Dermis blood vessel endothelial cell (primary cell): ENCODE results near the gene ITGA7. TPM values are rescaled to one million over a fixed set of nuclear protein-coding genes. Genes with fewer than 3 reads are reported as not detected.
A peak's percentile ranks its signal among the peaks of the same experiment; 100 is the strongest.
"Not testable (repeated sequence)": the region's sequence is repeated elsewhere in the genome, so short reads cannot be mapped to it uniquely, and the experiment has no call there.

Source experiments
- DNase-seq: peaks from one replicate; pipeline ENCODE4 v3.0.0; 2010
- total RNA-seq: library from RNA; depleted of rRNA; stranded (reverse); fragments of >200 nt; gene quantifications from 2 replicates; pipeline ENCODE4 v1.2.3, GENCODE V29; 2014

The ITGA7 gene
- total RNA-seq, 1 donor from 2014 or later, result 0.68 TPM

DNA sequence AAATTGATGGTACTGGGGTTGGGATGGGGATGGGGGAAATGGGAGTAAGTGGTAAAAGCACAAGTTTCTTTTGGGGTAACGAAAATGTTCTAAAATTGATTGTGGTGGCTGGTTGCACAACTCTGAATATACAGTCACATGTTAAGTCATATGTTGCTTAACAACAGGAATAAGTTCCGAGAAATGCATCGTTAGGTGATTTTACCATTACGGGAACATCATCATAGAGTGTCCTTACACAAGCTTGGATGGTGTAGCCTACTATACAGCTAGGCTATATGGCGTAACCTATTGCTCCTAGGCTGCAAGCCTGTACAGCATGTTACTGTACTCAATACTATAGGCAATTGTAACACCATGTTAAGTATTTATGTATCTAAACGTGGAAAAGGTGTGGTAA is 31.0 kb downstream of the ITGA7 start:
- DNase-seq, result no peak

DNA sequence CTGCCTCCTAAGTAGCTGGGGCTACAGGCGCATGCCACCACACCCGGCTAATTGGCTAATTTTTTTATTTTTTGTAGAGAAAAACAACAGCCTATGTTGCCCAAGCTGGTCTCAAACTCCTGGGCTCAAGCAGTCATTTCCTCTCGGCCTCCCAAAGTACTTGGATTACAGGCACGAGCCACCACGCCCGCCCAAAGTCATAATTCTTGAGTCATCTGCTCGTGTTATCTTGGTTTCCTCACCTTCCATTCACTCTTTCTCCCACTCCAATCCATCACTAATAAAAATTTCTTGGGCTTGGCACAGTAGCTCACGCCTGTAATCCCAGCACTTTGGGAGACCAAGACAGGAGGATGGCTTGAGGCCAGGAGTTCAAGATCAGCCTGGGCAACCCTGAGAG is 32.0 kb downstream of the ITGA7 start:
- no peak for DNase-seq

- DNase-seq, result no peak
These were observed 34.1 kb downstream of the ITGA7 start for GRCh38 chr12:55673638-55674037.

DNA sequence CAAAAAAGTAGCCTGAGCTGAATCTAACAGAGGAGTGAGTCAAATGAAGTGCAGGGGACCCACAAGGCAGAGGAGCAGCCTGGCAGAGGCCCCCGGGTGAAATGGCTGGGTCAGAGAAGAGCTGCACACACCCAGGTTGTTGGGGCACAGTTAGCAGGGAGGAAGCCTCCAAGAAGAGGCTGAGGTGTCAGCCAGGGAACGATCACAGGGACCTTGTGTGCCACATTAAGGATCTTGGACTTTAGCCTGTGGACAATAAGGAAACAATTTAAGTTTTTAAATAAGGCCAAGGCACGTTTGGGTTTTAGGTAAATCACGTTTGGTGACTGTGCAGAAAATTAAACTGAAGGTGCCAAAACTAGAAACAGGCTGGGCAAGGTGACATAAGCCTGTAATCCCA is 36.0 kb downstream of the ITGA7 start:
- DNase-seq, result no peak

DNA sequence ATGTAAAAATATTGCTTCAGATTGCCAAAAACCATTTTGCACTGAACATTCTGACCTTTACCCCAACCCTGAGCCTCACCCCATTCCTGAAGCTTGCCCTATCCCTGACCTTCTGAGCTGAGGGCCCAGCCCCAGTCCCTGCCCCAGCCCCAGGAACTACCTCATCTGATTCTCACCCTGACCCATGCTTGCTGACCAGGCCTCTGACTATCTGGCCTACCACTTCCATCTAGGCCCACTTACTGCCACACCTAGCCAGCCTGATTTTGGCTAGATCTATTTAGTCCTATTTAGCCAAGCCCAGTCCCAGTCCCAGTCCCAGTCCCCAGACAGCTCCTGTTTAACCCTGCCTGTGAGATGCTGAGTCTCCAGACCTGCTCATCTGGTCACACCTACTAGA is 37.4 kb downstream of the ITGA7 start:
- no peak for DNase-seq

DNA sequence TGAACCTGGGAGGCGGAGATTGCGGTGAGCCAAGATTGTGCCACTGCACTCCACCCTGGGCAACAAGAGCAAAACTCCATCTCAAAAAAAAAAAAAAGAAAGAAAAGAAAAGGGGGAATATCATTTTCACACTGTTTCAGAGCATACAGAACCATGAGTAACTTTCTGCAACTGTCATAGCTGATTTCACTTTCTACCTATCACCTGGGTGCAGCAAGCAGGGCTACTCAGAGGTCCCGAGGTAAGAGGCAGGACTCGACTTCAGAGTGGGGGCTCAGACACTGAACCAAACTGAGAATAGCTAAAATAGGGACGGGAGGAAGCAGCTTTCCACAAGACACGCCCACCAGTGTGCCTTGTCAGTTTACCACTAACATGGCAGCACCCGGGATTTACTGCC is 41.2 kb downstream of the ITGA7 start:
- DNase-seq, result no peak

DNA sequence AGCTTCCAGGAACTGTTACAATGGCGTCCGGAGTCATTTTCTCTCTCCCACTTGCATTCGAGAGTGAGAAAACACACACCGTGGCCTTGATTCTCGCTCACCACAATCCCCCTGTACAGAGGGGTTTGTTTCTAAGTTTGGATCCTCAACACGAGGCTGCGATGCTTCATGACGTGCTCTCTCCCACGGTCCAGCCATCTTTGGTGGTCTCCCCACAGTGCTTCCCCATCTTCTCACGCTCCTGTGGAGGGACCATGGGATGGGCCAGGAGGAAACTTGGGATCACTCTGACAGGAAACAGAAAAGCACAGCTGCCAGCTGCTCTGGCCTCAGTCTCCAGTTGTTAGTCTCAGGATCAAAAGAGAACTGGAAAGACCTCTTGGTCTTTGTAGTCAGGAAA is 42.9 kb downstream of the ITGA7 start:
- no peak for DNase-seq

DNA sequence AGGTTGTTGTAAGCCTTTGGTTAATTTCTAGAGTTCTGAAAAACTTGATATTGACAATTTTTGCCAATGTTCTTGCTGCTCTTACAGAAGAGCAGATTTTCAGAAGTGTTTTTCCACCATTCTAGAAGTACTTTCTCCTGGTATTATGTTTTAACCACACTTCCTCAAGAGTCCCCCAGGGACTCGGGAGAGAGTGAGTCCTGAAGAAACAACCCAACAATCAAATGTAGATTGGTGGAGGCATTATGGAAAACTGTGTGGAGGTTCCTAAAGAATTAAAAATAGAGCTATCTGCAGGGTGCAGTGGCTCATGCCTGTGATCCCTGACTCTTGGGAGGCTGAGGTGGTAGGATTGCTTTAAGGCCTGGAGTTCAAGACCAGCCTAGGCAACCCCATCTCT is 44.3 kb downstream of the ITGA7 start:
- no peak for DNase-seq

DNA sequence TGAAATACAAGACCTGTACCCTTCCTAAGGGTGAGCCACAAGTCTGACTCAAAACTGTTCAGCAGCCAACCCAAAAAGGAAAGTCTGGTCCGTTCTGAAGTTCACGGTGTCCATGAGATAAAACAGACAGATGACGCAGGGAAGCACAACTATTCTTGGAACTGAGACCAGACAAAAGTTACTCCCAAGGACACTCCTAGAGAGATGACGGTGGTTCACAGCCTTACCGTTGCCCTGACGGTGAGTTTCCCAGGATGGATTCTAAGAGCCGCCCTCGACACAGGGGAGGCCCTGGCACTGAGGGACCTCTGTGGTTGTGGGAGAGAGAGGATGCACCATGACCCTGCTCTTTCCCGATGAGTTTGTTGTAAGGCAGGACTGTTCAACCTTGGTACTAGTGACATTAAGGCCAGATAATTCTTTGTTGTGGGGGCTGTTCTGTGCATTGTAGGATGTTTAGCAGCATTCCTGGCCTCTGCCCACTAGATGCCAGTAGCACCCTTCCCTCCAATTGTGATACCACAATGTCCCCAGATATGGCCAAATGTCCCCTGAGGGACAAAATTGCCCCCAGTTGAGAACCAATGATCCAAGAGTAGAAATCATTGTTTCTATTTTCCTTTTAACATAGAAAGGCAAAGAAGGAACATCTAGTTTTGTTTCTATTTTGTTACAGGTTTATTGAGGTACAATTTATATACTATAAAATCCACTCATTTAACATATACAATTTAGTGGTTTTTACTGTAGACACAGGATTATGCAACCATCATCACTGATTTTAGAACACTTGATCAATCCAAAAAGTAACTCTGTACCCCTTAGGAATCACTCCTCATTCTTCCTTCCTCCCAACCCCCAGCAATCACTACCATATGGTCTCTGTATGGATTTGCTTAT is 48.0 kb downstream of the ITGA7 start:
- DNase-seq, result peak; percentile 46

DNA sequence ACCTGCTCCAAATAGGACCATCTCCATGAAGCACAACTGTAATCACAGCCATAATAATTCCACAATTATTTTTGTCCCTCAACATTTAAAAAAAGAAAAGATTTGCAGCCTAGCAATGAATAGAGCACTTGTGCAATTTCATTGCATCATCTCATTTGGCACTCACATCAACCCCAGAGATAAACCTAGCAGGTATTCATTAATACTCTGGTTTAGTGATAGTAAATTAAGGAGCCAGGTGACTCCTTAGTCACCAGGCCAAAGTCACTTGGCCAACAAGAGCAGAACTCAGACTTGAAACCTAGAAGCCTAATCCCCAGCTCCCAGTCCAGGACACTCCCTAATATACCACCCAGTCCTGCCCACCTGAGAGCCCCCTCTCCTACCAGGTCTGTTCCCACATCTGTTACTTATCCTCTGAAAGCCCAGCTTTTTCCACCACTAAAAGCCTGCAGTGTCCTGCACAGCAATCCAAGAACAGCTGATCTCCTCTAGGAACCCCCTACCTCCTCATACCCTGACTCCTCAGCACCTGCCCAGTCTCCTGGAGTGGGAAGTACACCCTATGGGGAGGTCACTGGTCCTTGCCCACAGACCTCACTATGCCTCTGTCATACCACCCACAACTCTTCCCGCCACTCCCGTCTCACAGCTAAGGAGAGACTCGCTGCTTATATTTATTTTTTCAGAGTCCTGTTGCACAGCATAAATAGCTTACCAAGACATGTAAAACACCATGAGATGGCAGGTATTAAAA is 48.9 kb downstream of the ITGA7 start:
- DNase-seq, result no peak

- DNase-seq, result no peak
These were observed 49.5 kb downstream of the ITGA7 start for GRCh38 chr12:55658212-55658611.

GRCh38 chr12:55657212-55657611 is 50.5 kb downstream of the ITGA7 start:
- DNase-seq, result no peak

GRCh38 chr12:55654511-55655214 is 53.0 kb downstream of the ITGA7 start:
- no peak for DNase-seq

- no peak for DNase-seq
These were observed 54.7 kb downstream of the ITGA7 start for GRCh38 chr12:55653031-55653430.

DNA sequence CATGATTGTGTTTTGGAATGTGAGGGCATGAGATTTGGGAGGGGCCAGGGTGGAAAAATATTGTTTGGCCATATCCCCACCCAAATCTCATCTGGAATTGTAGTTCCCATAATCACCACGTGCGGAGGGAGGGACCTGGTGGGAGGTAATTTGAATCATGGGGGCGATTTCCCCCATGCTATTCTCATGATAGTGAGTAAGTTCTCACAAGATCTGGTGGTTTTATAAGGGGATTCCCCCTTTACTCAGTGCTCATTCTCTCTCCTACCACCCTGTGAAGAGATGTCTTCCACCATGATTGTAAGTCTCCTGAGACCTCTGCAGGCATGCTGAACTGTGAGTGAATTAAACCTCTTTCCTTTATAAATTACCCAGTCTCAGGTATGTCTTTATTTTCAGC is 55.4 kb downstream of the ITGA7 start:
- no peak for DNase-seq

DNA sequence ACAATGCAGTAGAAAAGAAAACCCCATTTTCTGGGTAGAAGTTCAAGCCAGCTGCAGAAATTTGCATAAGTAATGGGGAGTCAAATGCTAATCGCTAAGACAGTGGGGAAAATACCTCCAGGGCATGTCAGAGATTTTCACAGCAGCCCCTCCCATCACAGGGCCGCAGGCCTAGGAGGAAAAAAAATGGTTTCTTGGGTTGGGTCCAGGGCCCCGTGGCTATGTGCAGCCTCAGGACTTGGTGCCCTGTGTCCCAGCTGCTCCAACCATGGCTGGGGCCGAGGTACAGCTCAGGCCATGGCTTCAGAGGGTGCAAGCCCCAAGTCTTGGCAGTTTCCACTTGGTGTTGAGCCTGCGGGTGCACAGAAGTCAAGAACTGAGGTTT is 56.4 kb downstream of the ITGA7 start:
- DNase-seq, result no peak

DNA sequence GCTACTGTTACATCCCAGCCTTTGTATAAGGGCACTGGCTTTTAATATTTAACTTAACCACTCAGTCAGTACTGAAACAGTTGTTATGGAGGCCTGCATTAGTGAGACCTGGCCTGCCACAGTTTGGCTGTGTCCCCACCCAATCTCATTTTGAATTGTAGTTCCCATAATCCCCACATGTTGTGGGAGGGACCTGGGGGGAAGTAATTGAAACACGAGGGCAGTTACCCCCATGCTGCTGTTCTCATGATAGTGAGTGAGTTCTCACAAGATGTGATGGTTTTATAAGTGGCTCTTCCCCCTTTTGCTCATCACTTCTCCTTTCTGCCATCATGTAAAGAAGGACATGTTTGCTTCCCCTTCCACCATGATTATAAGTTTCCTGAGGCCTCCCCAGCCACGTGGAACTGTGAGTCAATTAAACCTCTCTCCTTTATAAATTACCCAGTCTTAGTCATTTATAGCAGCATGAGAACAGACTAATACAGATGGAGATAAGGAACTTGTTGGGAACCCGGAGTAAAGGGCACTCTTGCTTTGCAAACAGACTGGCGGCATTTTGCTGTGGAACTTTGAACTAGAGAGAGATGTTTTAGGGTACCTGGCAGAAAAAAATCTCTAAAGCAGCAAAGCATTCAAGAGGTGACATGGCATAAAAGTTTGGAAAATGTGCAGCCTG is 56.9 kb downstream of the ITGA7 start:
- DNase-seq, result not testable (repeated sequence)

DNA sequence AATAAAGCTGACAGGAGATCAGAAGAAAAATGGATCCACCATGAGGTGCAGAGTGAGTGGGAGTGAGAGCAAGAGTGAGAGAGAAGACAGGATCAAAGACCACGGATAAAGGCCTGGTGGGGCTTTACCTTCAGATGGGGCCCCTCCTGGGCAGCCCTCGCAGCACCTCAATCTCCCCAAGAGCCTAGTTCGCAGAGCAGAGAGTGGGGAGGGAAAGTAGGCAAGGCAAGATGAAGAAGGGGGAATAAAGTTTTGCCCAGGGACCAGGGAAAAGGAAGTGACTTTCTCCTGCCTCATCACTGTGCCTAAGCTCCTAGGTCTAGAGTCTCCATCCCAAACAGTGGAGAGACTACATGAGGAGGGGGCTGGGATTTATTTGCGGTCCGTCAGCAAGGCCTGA is 60.7 kb downstream of the ITGA7 start:
- no peak for DNase-seq

GRCh38 chr12:55644591-55644990 is 63.1 kb downstream of the ITGA7 start:
- DNase-seq, result no peak

GRCh38 chr12:55642669-55643068 is 65.0 kb downstream of the ITGA7 start:
- no peak for DNase-seq

GRCh38 chr12:55642267-55642666 is 65.4 kb downstream of the ITGA7 start:
- no peak for DNase-seq

GRCh38 chr12:55641595-55641994 is 66.1 kb downstream of the ITGA7 start:
- no peak for DNase-seq

- DNase-seq, result no peak
These were observed 70.2 kb downstream of the ITGA7 start for GRCh38 chr12:55637467-55637866.
